Activated T-helper 9 cell treated with anti-CD3 and anti-CD28 coated beads, Interleukin-2, amount 50 U/mL, for 16 hours (primary cell): ENCODE data around the gene MS4A10.
"Not testable (repeated sequence)": the region's sequence is repeated elsewhere in the genome, so short reads cannot be mapped to it uniquely, and the experiment has no call there.

ENCODE experiments used
- DNase-seq: peaks from one replicate; pipeline ENCODE4 v3.0.0-alpha.2; 2020; ENCODE audit warnings: low read depth

The MS4A10 gene

GRCh38 chr11:60785136-60785535 lies at the start of gene MS4A10:
Gene MS4A10, plus strand, starts transcription at chr11:60785333. Its CDS starts 5,003 bp downstream, at chr11:60790336.
- no peak for DNase-seq

DNA sequence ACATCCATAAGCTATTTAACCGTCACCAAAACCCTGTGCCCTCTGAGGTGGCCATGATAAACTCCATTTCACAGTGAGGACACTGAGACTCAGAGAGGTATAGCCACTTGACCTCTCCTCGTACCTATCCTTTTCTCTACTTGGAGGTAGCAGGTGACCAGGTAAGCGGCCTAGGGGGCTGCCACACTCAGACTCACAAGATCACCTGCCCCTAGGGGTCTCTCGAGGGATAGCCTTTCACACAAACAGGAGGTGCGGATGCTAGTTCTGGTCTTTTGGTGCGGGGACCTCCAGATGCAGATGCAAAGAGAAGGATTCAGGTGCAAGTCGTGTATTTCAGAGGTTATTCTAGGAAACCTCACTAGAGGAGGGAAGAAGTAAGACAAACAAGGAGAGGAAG lies 46.0 kb upstream of the MS4A10 start:
- no peak for DNase-seq

DNA sequence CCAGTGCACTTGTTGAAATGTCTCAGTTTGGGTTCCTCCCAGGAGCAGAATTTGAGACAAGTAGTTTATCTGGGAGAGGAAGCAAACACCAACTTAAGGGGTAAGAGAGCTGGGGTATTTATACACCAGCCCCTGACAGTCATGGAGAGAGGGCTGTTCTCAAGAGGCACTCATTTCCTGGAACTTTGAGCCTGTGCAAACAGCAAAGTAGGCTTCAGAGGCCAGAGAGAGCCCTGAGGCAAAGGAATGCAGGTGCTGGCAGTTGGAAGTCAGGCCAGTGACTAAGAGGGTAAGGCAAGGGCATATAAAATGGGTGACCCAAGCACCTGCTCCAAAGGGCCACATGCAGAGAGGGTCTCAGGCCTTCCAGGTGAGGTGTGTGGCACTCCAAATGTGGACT lies 44.6 kb upstream of the MS4A10 start:
- no peak for DNase-seq

DNA sequence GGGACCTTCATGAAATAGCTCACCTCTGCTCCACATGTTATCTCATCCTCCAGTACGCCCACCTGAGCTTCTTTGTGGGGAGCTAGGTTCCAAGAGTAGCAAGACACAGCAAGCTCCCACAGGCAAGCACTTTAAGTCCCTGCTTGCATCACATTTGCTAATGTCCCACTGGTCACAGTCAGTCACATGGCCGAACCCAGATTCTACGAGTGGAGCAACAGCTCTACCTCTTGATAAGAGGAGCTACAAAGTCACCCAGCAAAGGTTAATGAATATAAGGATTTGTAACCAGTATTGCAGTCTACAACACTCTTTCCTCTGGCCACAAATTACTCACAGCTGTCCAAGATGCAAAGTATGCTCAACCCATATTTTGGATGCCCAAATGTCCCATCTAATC lies 43.7 kb upstream of the MS4A10 start:
- no peak for DNase-seq

- DNase-seq: no peak
Measured at GRCh38 chr11:60743058-60743457, 42.1 kb upstream of the MS4A10 start.

DNA sequence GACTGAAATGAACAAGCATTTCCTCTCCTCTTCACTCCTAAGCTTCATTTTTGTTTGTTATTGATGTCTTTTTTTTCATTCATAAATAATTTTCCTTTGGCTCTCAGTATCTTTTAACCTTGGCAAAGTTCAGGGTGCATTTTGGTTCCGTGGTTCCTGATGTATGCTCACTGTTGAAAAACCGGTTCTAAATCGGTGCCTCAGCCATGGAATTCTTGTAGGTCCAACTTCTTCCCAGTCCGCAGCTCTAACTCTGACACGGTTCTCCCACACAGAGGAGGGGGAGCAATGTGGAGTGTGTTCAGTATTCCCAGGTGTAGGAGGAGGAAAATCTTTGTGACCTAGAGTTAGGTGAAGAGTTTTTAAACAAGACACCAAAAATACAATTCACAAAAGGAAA lies 41.0 kb upstream of the MS4A10 start:
- DNase-seq: no peak

DNA sequence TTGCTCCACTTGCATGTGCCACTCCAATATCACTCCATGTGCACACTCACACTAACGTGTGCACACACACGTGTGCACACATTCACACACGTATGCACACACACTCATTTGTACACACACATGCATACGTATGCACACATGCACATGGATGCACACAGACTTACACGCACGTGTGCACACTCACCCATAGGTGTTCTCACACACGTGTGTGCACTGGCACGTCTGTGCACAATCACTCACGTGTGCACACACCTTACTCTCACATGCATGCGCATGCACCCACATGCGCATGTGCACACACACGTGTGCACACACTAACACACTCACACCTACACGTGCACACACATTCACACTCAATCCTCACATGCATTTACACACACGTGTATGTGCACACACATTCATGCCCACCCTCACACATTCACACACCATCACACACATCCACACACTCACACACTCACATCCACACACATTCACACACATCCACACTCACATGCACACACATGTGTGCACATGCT lies 37.7 kb upstream of the MS4A10 start:
- no peak for DNase-seq

DNA sequence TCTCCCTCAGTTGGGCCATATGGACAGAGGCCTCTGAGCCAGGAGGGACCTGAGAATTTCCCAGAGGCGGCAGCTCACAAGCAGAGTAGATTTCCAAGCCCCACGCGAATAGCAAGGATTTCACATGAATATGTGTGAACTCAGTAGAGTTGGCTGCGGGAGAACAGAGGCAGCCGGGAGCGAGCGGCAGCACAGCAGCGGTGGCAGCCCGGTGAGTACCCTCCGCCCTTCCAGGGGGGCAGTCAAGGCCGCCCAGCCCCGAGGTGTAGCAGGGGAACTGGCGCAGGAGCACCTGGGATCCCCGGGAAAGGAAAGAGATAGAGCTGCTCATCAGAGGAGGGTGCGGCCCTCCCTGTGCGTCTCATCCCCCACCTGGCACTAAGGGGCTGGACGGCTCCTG lies 36.9 kb upstream of the MS4A10 start:
- no peak for DNase-seq

- no peak for DNase-seq
Measured at GRCh38 chr11:60748821-60749220, 36.3 kb upstream of the MS4A10 start.

DNA sequence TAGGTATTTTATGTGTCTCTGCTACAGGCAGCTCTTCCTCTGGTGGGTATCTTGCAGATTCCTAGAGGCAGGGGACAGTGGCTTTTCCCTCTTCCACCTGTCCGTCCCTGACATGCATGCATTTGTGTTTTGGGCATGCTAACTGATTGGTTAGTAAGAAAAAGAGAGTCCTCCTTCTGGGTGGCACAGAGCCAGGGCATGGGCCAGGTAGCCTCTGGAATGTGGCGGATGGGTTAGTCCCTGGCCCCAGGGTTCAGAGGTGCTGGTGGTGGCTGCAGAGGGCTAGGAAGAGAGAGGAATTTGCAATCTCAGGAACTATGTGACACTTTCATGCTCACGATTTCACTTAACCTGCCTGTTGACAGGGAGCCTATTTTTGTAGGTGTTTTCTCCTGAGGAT lies 34.2 kb upstream of the MS4A10 start:
- DNase-seq: no peak

DNA sequence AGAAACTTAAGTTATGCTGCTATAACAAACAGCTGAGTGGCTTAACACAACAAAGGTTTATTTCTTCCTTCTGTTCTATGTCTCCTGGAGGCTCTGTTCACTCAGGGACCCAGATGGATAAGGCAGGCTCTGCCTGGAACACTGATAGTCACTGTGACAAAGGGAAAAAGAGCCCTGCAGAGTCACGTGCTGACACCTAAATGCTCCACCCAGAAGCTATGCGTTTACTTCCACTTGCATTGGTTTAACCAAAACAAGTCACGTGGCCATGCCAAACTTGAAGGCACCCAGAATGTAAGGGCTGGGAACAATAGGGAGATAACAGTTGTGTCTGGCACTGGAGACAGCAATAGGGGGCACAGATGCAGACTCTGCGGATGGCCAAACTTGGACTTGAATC lies 31.8 kb upstream of the MS4A10 start:
- no peak for DNase-seq

- DNase-seq: no peak
Measured at GRCh38 chr11:60754887-60755286, 30.2 kb upstream of the MS4A10 start.

GRCh38 chr11:60756307-60757032 lies 28.7 kb upstream of the MS4A10 start, which contains the start of gene MS4A15:
Gene MS4A15, plus strand, starts transcription at chr11:60756867. Its CDS starts 6,867 bp downstream, at chr11:60763734.
- DNase-seq: no peak

DNA sequence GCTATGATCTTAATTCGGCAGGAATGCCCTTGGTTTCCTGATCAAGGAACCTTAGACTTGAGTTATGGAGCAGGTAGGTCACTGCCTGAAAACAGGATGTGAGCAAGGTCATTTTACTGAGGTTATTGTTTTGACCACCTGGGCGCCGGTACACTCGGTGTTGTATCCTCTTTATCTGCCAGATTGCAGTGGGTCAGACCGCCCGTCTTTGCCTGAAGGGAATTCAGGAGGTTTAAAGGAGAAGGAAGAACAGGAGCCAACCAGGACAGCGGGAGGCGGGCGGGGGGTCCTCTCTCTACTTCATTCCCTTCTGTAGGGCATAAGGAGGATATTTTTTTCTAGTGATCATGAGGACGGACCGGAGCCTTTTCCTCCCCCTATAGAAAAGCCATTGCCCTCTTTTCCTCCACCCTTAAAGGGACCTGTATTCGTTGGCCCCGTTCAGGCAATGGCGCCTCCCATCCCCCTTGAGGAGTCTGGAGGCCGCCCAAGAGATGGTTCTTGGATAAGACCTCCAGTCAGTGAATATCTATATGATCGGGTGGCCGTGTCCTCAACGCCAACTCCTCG lies 27.8 kb upstream of the MS4A10 start:
- no peak for DNase-seq

DNA sequence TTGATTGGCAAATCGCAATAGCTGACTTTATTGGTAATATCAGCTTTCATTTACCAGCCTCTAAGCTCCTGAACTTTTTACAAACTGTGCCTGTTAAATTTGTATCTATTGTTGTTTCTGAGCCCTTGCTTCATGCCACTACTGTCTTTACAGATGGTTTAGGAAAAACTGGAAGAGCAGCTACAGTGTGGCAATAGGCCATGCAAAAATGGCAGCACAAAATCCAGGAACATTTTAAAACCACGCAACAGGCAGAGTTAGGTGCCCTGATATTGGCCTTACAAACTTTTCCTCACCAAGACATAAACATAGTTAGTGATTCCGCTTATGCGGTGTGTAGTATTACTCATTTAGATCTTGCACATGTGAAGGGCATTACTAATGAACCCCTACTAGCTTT lies 26.5 kb upstream of the MS4A10 start:
- DNase-seq: not testable (repeated sequence)

DNA sequence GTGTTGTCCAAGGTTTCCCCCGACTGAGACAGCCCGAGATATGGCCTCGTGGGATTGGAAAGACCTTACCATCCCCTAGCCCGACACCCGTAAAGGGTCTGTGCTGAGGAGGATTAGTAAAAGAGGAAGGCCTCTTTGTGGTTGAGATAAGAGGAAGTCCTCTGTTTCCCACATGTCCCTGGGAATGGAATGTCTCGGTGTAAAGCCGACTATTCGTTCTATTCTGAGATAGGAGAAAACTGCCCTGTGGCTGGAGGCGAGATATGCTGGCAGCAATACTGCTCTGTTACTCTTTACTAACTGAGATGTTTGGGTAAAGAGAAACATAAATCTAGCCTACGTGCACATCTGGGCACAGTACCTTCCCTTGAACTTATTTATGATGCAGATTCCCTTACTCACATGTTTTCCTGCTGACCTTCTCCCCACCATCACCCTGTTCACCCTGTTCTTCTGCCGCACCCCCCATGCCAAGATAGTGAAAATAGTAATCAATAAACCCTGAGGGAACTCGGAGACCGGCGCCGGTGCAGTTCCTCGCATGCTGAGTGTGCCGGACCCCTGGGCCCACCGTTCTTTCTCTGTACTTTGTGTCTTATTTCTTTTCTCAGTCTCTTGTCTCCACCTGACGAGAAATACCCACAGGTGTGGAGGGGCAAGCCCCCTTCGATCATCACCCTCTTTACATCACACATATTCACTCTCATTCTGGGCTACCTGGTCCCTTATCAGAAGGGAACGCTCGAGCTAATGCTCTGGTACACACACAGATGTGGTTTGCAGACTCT lies 25.5 kb upstream of the MS4A10 start:
- not testable (repeated sequence) for DNase-seq

DNA sequence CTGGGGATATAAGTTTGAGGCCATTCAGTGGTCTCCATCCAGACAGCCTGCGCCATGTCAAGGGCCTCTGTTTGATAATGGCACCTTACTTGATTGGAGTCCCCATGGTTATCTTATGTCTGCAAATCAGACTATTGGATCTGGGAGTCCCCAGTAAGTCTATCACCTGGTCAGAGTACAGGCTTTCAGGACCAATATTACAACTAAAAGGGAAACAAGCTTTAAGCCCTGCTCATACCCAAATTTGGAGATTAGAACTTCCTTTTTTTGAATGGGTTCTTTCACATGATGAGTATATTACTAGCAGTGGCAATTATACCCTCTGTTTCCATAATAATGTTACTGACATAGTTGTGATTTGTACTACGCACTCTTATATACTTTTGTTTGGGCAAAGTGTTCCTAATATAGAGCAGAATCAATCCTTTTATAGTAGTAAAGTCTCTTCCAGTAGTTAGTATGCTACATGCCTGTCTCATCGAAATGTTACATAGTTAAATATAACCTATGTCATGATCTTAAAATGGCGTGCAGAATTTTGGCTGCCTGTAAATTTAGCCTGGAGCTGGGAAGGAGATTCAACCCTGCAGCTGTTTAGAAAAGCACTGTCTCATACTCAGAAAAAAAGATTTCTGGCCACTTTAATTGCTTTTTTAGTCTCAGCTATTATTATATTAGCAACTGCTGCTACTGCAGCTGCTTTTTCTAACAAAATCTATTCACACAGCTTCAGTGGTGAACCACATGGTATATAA lies 23.5 kb upstream of the MS4A10 start:
- DNase-seq: no peak

DNA sequence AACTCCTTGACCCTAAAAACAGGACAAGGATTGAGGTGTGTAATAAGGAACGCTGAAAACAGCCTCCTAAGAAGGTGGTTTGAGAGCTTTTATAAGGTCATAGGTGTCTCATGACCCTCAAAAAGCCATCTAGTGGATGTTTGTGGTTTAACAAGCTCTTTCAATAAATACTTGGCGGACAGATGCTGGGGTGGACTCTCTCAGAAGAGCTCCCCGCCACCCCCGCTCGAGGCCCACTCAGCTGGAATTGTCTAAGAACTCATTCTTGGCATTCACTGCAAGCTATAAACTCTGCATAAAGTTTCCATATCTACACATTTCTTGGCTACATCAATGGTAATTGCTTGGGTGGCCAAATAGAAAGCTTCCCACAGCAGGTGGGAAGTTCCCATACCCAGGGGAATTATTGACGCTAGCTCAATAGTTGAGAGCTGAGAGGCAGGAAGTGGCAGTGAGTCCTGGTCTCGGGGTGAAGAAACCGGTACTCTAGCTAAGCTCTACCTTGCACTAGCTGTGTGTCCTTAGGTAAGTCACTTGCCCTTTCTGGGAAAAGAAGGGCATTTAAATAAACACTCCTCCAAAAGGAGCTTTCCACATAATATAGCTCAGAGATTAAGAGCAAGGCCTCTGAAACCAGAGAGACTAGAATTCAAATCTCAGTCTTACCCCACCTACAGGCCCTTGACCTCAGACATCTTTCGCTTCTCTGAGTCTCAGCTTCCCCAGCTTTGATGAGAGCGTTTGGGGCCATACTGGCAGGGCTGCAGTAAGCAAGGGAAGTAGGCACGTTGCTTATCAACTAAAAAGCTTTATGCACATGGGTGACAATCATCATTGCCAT lies 22.1 kb upstream of the MS4A10 start:
- no peak for DNase-seq

DNA sequence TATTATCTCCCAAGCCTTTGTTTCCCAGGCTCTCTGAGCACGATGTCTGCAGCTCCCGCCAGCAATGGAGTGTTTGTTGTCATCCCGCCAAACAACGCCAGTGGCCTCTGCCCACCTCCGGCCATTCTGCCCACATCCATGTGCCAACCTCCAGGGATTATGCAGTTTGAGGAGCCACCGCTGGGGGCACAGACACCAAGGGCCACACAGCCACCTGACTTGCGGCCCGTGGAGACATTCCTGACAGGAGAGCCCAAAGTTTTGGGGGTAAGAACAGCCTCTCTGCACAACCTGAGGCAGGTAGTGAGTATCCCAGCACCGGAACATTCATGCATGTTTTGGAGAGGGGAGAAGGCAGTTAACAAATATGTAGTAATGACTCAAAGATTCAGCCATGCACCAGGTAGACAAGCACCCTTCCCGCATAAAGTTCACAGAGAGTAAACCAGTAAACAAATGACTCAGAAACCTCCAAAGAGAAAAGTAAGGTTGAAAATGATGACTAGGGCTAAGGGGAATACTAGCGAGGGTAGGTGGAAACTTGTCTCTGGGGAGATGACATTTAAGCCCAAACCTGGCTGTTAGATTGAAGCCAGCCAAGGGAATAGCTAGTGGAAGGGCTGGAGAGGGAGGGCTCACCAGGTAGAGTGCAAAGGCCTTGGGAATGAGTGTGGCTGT lies 21.3 kb upstream of the MS4A10 start:
- DNase-seq: no peak

DNA sequence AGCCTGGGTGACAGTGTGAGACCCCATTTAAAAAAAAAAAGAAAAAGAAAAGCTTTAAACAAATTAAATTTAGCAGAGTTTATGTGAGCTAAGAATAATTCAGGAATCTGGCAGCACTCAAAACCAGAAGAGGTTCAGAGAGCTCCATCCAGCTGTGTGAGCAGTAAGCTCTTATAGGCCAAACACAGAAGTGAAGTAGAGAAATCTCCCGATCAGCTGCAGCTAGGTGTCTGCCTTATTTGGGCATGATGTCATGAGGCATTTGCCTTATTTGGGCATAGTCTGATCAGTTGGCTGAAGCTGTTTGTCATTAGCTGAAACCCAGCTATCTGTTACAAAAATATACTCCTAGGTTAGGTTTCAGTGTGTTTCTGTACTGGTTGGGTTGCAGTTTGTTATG lies 20.3 kb upstream of the MS4A10 start:
- DNase-seq: no peak

DNA sequence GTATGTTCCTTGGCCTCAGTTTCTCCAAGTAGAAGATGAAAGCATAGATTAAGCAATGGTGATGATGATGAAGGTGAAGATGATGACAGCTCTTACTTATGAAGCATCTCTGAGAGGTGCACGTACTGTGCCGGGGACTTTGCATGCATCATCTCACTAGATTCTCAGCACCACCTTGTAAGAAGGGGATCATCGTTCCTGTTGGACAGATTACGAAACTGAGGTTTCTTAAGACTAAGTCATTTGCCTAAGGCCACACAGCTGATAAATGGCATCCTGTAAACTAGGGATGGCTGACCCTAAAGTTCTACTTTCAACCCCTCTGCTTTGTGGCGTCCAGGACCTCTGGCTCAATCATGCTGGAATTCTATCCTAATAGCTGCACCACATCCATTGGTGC lies 19.8 kb upstream of the MS4A10 start:
- no peak for DNase-seq
